ENCODE data around the gene LRRC7.

Gene LRRC7

GRCh38 chr1:69776555-69776954 is 208.8 kb downstream of the LRRC7 start:
- no peak for DNase-seq (ENCODE audit: low read depth in 2 of 2)

GRCh38 chr1:69777423-69777822 is 209.7 kb downstream of the LRRC7 start:
- DNase-seq (ENCODE audit: low read depth in 2 of 2) = no peak

- no peak for DNase-seq (ENCODE audit: low read depth in 2 of 2)
Observed at GRCh38 chr1:69777971-69778370, 210.2 kb downstream of the LRRC7 start.

DNA sequence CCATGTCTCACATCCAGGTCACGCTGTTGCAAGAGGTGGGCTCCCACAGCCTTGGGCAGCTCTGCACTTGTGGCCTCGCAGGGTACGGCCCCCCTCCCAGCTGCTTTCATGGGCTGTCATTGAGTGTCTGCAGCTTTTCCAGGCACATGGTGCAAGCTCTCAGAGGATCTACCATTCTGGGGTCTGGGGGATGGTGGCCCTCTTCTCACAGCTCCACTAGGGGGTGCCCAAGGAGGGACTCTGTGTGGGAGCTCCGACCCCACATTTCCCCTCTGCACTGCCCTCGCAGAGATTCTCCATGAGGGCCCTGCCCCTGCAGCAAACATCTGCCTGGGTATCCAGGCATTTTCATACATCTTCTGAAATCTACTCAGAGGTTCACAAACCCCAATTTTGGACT is 219.4 kb downstream of the LRRC7 start:
- peak in 1 of 2 donors; percentile 0 for DNase-seq (ENCODE audit: low read depth in 2 of 2)

GRCh38 chr1:69791311-69791710 is 223.6 kb downstream of the LRRC7 start:
- no peak for DNase-seq (ENCODE audit: low read depth in 2 of 2)

- no peak for DNase-seq (ENCODE audit: low read depth in 2 of 2)
Observed at GRCh38 chr1:69794831-69795230, 227.1 kb downstream of the LRRC7 start.

GRCh38 chr1:69814926-69815325 is 247.2 kb downstream of the LRRC7 start:
- DNase-seq (ENCODE audit: low read depth in 2 of 2) = no peak

DNA sequence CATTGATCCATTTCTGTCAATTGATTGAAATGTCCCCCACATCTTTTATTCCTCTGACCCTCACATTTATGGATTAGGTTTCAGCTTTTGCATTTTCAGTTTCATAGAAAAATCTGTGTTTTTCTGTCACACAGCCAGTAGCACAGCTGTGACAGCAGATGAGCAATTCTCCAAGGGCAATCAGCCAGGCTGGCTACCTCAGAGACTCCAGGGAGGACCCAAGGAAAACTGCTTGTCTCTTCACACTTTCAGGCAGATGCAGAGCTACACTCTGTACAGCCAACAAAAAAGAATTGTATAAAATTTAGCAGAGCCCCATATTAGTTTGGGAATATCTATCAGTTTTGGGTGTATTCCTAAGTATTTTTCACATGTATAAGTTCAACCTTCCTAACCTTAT is 257.2 kb downstream of the LRRC7 start:
- DNase-seq (ENCODE audit: low read depth in 2 of 2) = no peak

GRCh38 chr1:69827732-69828131 is 260.0 kb downstream of the LRRC7 start:
- no peak for DNase-seq (ENCODE audit: low read depth in 2 of 2)

DNA sequence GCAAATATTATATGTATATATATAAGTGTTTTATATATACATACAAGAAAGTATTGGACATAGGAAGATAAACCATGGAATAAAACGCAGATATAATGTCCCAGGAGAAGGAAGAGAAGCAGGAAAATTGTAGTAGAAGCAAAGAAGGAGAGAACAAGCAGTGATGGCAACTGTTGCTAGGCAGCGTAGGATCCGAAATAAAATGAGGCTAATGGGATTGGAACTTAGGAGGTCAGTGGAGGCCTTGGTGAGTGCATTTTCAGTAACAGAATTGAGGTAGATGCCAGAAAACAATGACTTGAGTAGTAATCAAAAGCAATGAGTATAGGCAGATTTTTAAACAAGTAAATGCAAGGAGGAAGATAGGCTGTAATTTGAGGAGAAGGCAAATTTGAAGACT is 265.8 kb downstream of the LRRC7 start:
- DNase-seq (ENCODE audit: low read depth in 2 of 2) = no peak

- no peak for DNase-seq (ENCODE audit: low read depth in 2 of 2)
Observed at GRCh38 chr1:69834336-69834735, 266.6 kb downstream of the LRRC7 start.

DNA sequence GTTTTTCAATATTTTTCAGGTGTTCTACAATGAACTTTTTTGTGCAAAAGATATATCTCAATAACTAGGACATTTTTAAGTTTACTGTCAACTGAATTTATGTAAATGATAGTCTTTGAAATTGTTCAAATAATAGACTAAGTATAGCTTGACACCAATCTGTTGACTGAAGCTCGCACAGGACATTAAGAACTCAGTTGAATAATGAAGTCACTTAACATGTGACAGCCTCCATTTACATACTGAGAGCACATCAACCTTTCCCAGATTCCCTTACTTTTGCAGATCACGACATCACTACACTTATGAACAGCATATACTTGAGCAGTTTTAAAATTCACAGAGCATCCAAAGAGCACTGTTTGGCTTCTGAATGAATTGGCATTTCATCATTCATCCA is 268.2 kb downstream of the LRRC7 start:
- DNase-seq (ENCODE audit: low read depth in 2 of 2) = no peak

DNA sequence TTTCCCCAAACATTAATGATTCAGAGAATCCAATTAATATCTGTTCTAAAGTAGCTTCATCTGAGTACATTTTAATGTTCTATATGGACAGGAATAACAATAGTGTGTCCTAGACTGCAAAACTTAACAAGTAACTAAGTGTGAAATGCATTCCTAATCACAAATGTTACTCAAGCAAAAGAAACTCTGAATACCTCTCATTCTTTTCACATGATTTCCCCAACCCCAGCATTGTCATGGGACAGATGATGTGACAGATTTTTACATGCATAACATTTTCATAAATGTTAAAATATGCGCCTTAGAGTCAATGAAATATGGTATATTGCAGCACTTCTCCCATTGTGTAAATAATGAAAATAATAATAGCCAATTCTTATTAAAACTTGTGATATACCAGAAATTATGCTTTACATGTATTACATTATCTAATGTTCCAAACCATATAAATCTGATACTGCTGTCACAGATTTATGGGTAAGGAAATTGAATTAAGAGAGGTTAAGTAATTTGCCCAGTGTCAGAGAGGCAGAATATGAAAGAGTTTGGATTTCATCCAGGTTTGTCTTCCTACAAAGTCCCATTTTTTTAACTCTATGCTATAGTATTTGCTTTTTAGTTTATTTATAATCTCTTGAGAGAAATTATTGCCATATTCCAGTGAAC is 269.4 kb downstream of the LRRC7 start:
- no peak for DNase-seq (ENCODE audit: low read depth in 2 of 2)

DNA sequence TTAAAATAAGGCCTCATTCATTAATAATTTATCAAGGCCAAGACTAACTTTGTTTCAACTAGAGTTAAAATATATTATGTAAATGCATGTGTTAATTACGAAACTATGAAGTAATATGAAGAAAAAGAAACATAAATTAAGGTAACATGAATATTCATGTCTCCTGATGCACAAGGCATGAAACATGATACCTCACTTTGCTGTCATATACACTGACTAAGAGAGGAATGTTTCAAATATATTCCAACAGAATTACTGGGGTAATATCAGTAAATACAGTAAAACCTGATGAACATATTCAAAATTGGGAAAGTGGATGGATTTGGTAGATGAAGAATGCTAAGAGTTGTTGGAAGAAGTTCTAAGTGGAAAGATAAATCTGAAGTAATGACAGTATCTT is 274.6 kb downstream of the LRRC7 start:
- DNase-seq (ENCODE audit: low read depth in 2 of 2) = no peak

DNA sequence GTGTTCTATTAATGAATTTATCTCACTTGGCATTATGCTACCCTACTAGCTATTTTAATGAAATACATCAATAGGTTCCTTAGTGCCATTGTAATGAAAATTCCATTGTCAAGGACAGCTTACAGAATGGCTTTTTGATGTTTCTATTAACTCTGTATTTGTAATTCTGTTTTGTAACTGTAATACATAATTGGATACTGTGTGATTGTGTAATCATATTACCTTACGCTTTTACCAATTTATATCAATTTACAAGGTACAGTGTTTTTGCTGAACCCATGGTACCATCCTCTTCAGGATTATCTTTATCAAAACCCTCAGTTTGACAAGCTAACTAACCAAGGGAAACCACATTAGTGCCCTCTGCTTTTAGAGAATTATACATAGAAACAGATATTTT is 277.9 kb downstream of the LRRC7 start:
- no peak for DNase-seq (ENCODE audit: low read depth in 2 of 2)

GRCh38 chr1:69846267-69846666 is 278.5 kb downstream of the LRRC7 start:
- DNase-seq (ENCODE audit: low read depth in 2 of 2) = no peak

DNA sequence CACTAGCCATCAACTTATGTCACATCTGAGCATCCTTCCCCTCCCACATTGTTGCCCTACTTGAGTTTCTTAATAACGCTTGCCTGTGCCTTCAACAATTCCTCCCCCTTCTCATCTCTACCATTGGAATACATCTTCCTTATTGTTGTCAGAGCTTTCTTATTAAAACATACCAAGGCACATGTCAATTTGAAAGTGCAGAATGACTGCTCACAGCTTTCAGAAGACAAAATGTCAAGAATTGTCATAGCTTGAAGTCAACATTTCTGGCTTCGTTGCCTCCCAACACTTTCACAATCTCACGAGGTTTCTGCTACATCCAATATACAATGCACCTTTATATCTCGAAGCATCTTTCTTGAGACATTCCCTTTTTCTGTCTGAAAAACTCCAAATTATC is 279.9 kb downstream of the LRRC7 start:
- no peak for DNase-seq (ENCODE audit: low read depth in 2 of 2)

DNA sequence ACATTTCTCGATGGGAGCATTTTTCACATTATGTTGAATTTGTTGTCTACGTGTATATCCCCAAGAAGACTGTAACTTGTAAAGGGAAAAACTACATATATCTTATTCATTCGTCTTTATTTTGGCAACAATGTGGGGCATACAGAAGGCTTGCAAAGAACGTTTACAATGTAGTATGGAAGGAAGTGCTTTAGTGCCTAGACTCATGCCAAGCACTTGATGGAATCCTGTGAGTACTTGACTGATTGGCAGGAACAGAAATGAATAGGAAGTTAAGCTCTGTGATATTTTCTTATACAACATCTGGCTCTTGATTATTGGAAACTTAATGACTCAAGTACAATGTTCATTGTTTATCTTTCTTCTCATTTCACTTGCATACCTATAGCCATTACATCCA is 284.4 kb downstream of the LRRC7 start:
- no peak for DNase-seq (ENCODE audit: low read depth in 2 of 2)

DNA sequence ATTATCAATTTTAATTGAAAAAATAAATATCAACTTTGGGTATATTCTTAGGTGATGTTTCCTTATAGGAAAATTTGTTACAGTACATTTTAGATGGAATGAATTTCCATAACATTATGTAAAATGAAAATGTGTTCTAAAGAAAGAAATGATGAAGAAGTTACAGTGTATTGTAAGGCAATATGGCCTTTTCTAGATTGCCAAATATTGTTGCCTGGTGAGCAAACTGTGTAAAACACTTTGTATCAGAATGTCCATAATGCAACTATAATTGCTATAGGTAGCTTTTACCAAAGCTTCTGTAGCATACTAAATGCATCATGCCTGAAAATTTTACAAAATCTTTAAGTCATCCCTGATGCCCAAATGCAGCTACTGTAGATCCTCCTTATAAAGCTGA is 285.0 kb downstream of the LRRC7 start:
- DNase-seq (ENCODE audit: low read depth in 2 of 2) = no peak

GRCh38 chr1:69858534-69858933 is 290.8 kb downstream of the LRRC7 start:
- no peak for DNase-seq (ENCODE audit: low read depth in 2 of 2)

- no peak for DNase-seq (ENCODE audit: low read depth in 2 of 2)
Observed at GRCh38 chr1:69861641-69862040, 293.9 kb downstream of the LRRC7 start.

GRCh38 chr1:69862906-69863305 is 295.2 kb downstream of the LRRC7 start:
- DNase-seq (ENCODE audit: low read depth in 2 of 2) = no peak

GRCh38 chr1:69863704-69864103 is 296.0 kb downstream of the LRRC7 start:
- no peak for DNase-seq (ENCODE audit: low read depth in 2 of 2)

- DNase-seq (ENCODE audit: low read depth in 2 of 2) = no peak
Observed at GRCh38 chr1:69871412-69871811, 303.7 kb downstream of the LRRC7 start.

All from activated CD4-positive, alpha-beta T cell treated with anti-CD3 and anti-CD28 coated beads for 24 hours (primary cell).